ENCODE results near the gene CDR2. TPM values are rescaled to one million over a fixed set of nuclear protein-coding genes. Genes with fewer than 3 reads are reported as not detected.
"Not testable (repeated sequence)": the region's sequence is repeated elsewhere in the genome, so short reads cannot be mapped to it uniquely, and the experiment has no call there.

The CDR2 gene
- total RNA-seq: 31.1 TPM

DNA sequence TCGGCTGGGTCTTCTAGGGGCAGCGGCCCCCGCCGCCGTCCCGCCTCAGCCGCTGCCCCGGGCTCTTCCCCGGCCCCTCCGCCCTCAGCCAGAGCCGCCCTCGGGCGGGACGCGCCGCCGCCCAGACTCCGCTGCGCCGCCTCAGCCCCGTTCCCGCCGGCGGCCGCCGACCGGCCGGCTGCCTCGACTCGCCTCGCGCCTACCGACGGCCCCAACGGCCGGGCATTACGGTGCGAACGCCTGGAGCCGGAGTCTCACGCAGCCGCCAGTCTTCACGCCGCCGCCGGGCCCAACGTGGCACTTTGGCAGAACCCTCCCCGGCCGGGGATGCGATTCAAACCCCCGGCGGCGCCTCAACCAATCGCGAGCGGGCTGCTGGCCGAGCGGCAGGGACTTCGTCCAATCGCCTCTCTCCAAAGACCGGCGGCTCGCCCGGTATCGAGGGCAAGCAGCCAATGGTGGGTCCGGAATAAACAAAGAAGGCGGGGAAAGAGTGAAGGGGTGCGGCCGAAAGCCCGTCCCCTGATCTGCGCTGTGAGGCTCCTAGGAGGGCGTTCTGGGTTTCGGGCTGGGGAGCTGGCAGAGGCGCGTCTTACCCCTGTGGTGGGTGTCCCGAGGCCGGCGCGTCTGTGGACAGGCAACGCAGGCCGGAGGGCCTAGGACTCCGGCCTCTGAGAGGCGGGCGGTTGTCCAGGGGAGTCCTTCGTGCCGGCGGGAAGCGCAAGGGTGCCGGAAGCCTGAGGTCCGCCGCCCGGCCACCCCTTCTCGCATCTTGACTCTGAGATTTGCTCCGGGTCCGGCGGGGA, at the start of gene CDR2:
Gene CDR2, minus strand, starts transcription at position 309 of the 806 bp plus-strand sequence. CDS start 310 bp downstream, outside the sequence.
- peak; percentile 99 for DNase-seq (ENCODE audit: low spot score)
- intact Hi-C loops (cut with DNase I): no loop called here
- ATAC-seq: peak; percentile 99

- intact Hi-C loops (cut with DNase I): no loop called here
- DNase-seq (ENCODE audit: low spot score) (no peak), ATAC-seq (no peak)
Measured at GRCh38 chr16:22423716-22424115, 49.3 kb upstream of the CDR2 start.

DNA sequence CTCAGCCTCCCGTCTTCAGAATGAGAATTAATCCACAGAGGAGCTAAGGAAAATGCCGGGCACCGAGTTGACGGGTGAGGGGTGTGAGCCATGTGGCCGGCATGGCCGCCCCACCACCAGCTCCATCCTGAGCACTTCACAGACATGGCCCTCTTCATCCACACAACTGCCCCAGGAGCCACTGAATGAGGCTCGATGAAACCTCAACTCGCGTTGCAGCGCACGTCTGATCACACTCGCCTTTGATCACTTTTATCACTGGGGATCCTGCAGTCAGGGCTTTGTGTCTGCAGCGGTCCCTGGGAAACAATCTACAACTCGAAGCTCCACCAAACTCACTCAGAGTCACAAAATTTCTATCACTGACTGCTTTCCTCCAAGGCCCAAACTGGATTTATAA, 46.7 kb upstream of the CDR2 start:
- no peak for ATAC-seq
- intact Hi-C loops (cut with DNase I): no loop called here
- DNase-seq (ENCODE audit: low spot score): no peak

GRCh38 chr16:22420606-22421135, 46.3 kb upstream of the CDR2 start:
- DNase-seq (ENCODE audit: low spot score): no peak
- ATAC-seq: no peak
- intact Hi-C loops (cut with DNase I): no loop called here

DNA sequence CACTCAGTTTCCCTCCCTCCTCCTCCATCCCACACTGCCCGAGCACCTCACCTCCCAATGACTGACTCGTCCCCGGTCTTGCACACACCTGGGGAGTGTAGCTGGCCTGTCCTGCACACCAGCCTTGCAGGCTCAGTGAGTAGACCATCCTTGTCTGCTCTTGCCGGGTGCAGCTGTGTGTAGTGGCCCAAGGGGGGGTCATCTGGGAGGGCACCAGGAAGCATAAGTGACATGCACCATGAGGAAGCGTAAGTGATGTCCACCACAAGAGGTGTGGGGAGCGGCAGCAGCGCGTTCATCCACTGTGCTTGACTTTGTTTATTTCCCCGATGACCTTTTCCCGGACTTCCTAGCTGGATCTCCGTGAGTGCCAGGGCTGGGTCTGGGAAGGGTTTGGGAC, 45.5 kb upstream of the CDR2 start:
- DNase-seq (ENCODE audit: low spot score): no peak
- intact Hi-C loops (cut with DNase I): no loop called here

GRCh38 chr16:22418826-22419225, 44.4 kb upstream of the CDR2 start:
- ATAC-seq (no peak), DNase-seq (ENCODE audit: low spot score) (no peak)
- intact Hi-C loops (cut with DNase I): no loop called here

More for the DNA sequence above, 45.5 kb upstream of the CDR2 start:
- ATAC-seq: no peak

DNA sequence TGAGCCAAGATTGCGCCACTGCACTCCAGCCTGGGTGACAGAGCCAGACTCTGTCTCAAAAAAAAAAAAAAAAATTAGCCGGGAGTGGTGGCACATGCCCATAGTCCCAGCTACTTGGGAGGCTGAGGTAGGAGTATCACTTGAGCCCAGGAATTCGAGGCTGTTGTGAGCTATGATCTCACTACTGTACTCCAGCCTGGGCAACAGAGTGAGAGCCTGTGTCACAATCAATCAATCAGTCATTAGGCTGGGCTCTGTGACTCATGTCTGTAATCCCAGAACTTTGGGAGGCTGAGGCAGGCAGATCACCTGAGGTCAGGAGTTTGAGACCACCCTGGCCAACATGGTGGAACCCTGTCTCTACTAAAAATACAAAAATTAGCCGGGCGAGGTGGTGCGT, 43.4 kb upstream of the CDR2 start:
- ATAC-seq; DNase-seq (ENCODE audit: low spot score); intact Hi-C loops (cut with DNase I): not testable (repeated sequence)

- intact Hi-C loops (cut with DNase I): no loop called here
- ATAC-seq (no peak), DNase-seq (ENCODE audit: low spot score) (no peak)
Measured at GRCh38 chr16:22417019-22417418, 42.6 kb upstream of the CDR2 start.

GRCh38 chr16:22413819-22414218, 39.4 kb upstream of the CDR2 start:
- ATAC-seq (no peak), DNase-seq (ENCODE audit: low spot score) (no peak)
- intact Hi-C loops (cut with DNase I): no loop called here

DNA sequence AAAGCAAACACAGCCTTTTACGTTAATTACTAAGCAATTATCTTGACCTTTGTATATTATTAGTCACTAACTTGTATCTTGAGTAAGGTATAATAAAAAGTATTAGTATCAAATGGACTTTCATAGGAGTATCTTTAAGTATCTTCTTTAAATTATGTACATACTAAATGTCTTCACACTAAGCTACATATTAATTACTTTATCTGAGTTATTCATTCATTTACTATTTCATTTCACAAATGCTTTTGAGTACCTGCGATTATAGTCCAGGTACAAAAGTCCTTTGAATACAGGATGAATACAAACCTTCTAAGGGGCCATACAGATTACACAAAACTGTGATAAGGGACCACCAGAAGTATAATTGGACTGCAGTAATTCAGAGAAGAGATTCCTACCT, 33.1 kb upstream of the CDR2 start:
- no peak for ATAC-seq
- intact Hi-C loops (cut with DNase I): no loop called here
- DNase-seq (ENCODE audit: low spot score): no peak

DNA sequence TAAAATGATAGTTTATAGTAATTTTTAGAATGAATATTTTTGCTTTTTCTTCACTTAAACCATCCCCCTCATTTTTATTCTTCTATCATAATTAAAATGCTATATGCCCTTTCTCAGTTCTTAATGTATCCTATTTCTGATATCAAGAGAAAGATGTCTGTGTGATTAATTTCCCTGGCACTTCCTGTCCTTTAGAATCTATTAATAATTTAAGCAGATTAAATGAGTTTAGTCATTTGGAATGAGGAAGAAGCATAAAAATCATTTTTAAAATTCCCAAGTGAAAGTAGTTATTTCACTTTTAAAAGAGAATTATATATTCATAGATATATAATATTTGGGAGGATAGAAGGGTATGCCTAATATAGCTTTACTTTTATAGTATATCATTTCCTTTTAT, 27.8 kb upstream of the CDR2 start:
- no peak for DNase-seq (ENCODE audit: low spot score)
- intact Hi-C loops (cut with DNase I): no loop called here
- no peak for ATAC-seq

GRCh38 chr16:22400900-22401299, 26.5 kb upstream of the CDR2 start:
- ATAC-seq (no peak), DNase-seq (ENCODE audit: low spot score) (no peak)
- intact Hi-C loops (cut with DNase I): no loop called here

DNA sequence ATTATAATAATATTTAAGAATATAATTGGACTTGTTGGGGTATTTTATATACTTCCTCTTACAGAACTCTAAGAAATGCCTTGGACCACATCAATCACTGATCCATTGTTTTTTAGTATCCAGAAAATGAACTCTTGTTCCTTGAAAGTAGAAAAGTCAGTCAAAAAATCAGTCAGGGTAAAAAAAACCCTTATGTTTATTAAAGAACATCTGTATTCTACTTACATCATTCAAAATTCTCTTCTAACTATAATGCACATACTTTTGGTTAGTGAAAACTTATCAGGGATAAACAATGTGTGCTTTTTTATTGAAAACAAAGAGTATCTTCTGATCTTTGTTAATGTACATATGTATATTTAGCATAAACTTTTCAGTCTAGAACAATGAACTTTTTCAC, 23.5 kb upstream of the CDR2 start:
- no peak for DNase-seq (ENCODE audit: low spot score)
- intact Hi-C loops (cut with DNase I): no loop called here
- ATAC-seq: no peak

DNA sequence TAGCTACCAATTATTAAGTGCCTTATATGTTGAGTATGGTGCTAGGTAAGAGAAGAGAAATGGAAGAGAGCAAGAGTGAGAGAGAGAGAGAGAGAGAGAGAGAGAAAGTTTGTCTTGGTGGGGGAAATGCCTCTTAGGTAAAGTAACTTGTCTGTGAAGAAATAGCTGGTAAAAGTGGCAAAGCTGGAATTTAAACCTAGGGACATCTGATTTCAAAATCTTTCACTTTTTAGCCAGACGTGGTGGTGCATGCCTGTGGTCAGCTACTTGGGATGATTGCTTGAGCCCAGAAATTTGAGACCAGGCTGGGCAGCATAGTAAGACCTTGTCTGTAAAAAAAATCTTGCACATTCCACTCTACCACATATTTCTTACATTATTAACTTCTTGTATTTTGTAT, 23.0 kb upstream of the CDR2 start:
- ATAC-seq: no peak
- intact Hi-C loops (cut with DNase I): no loop called here
- no peak for DNase-seq (ENCODE audit: low spot score)

GRCh38 chr16:22395960-22396359, 21.5 kb upstream of the CDR2 start:
- DNase-seq (ENCODE audit: low spot score) (no peak), ATAC-seq (no peak)
- intact Hi-C loops (cut with DNase I): no loop called here

DNA sequence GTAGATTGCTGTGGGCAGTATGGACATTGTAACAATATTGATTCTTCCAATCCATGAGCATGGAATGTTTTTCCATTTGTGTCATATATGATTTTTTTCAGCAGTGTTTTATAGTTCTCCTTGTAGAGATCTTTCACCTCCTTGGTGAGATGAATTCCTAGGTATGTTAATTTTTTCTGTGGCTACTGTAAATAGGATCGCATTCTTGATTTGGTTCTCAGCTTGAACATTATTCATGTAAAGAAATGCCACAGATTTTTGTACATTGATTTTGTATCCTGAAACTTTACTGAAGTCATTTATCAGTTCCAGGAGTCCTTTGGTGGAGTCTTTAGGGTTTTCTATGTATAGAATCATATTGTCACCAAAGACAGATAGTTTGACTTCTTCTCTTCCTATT, 19.7 kb upstream of the CDR2 start:
- intact Hi-C loops (cut with DNase I): no loop called here
- no peak for ATAC-seq

GRCh38 chr16:22388101-22388644, 13.8 kb upstream of the CDR2 start:
- intact Hi-C loops (cut with DNase I): no loop called here
- ATAC-seq (no peak), DNase-seq (ENCODE audit: low spot score) (no peak)

More for the DNA sequence above, 19.7 kb upstream of the CDR2 start:
- no peak for DNase-seq (ENCODE audit: low spot score)

- DNase-seq (ENCODE audit: low spot score) (no peak), ATAC-seq (peak; percentile 75)
- intact Hi-C loops (cut with DNase I): no loop called here
Measured at GRCh38 chr16:22386976-22387375, 12.6 kb upstream of the CDR2 start.

DNA sequence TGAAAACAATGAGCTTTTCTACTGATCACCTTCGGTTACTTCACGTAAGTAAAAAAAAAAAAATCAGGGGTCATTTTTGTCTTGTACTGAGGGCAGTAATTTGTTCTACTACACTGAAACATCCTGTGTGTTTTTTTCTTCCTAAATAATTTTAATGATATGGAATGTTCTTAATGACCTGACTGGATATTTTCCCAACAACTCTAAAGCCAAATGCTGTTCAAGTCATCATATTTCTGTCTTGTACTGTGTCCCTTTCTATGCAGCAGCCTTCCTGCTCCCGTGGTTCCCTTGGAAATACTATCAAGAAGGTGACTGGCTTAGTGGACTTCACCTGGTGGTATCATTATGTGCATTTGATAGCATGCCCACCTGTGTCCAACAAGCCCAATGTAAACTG, 10.8 kb upstream of the CDR2 start:
- ATAC-seq: no peak
- intact Hi-C loops (cut with DNase I): no loop called here
- no peak for DNase-seq (ENCODE audit: low spot score)

DNA sequence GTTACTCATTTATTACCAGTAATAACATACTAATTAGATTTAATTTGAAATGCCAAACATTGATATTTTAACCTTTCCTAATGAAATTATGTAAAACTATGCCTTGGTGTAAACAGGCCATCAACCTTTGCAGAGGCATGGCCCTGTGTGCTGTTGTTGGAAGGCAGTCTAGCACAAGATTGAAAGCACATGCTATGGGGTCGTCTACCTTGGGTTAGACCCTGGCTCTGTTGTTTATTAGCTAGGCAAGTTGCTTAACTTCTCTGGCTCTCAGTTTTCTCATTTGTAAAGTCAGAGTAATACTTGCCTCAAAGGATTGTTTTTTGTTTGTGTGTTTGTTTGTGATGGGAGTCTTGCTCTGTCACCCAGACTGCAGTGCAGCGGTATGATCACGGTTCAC, 9.4 kb upstream of the CDR2 start:
- ATAC-seq (no peak), DNase-seq (ENCODE audit: low spot score) (no peak)
- intact Hi-C loops (cut with DNase I): no loop called here

- DNase-seq (ENCODE audit: low spot score) (no peak), ATAC-seq (no peak)
- intact Hi-C loops (cut with DNase I): no loop called here
Measured at GRCh38 chr16:22381392-22381791, 7.0 kb upstream of the CDR2 start.

Measured in sciatic nerve (tissue), 2 donors.